ENCODE results near the gene ITGAE.

DNA sequence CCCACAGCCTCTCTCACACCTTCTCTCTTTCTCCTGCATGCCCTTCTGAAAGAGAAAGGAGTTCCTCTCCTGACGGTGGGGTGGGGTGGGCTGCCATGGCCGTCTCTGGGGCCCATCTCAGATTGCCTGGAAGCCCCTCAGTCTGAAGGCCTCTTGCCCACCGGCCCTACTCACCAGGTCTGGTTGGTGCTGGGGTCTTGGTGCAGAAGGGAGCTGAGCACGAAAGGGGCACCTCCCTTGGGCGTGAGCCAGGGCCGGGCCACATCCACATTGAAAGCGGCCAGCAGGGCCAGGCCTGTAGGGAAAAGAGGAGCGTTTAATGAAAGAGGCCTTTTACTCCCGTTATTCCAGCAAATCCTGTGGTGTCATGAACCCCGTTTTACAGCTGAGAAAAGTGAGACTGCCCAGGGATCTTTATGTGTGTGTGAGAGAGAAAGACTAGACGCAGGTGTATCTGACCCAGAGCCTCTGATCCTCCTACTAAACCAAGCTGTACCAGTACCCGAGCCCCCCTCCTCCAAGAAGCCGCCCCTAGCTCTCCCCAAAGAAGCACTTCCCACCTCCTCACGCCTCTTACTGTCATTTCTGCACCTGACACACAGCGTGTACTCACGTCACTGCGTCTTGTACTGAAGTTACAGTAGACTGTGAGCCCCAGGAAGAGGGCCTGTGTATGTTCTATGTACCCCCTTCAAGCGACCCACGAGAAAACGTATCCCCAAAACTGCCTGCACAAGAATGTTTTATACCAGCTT is 23.4 kb downstream of the ITGAE start:
- TF ChIP-seq CTCF (IDR thresholded peaks at IDR 0.05; ENCODE audit: low read length) (no peak), EZH2 (optimal IDR thresholded peaks at IDR 0.05; ENCODE audit: low read depth, low read length) (no peak)
